Measurements from ENCODE around the gene ATOSB. TPM values are rescaled to one million over a fixed set of nuclear protein-coding genes. Genes with fewer than 3 reads are reported as not detected.

Gene ATOSB
- total RNA-seq, 1 donor: 21.2 TPM

GRCh38 chr9:35085078-35085477 lies 30.6 kb downstream of the ATOSB start:
- no peak overlapping the region for H3K4me3 ChIP-seq (ENCODE audit: low read depth, low read length)
- no peak for TF ChIP-seq CTCF (IDR thresholded peaks at IDR 0.05; ENCODE audit: insufficient read depth, low read depth, low read length)

GRCh38 chr9:35079426-35080341 lies 36.0 kb downstream of the ATOSB start, which contains the start of gene FANCG:
FANCG (minus strand) TSS chr9:35079942; CDS start chr9:35079524, 418 bp downstream.
- no peak for TF ChIP-seq CTCF (IDR thresholded peaks at IDR 0.05; ENCODE audit: insufficient read depth, low read depth, low read length)
- peak; percentile 92 for DNase-seq (ENCODE audit: low read depth)
- peak within 1 kb of the TSS; percentile 80 for H3K4me3 ChIP-seq (ENCODE audit: low read depth, low read length)

More at GRCh38 chr9:35085078-35085477, 30.6 kb downstream of the ATOSB start:
- no peak for DNase-seq (ENCODE audit: low read depth)

GRCh38 chr9:35079041-35079425 lies 36.6 kb downstream of the ATOSB start:
- no peak for DNase-seq (ENCODE audit: low read depth)
- peak overlapping the region; percentile 80 for H3K4me3 ChIP-seq (ENCODE audit: low read depth, low read length)
- TF ChIP-seq CTCF (IDR thresholded peaks at IDR 0.05; ENCODE audit: insufficient read depth, low read depth, low read length): no peak

- TF ChIP-seq CTCF (IDR thresholded peaks at IDR 0.05; ENCODE audit: insufficient read depth, low read depth, low read length): no peak
- H3K4me3 ChIP-seq (ENCODE audit: low read depth, low read length): no peak overlapping the region
- DNase-seq (ENCODE audit: low read depth): no peak
Measured at GRCh38 chr9:35078066-35078465, 37.6 kb downstream of the ATOSB start.

GRCh38 chr9:35076848-35077247 lies 38.8 kb downstream of the ATOSB start:
- no peak for TF ChIP-seq CTCF (IDR thresholded peaks at IDR 0.05; ENCODE audit: insufficient read depth, low read depth, low read length)
- DNase-seq (ENCODE audit: low read depth): no peak
- no peak overlapping the region for H3K4me3 ChIP-seq (ENCODE audit: low read depth, low read length)

GRCh38 chr9:35075358-35075757 lies 40.3 kb downstream of the ATOSB start:
- TF ChIP-seq CTCF (IDR thresholded peaks at IDR 0.05; ENCODE audit: insufficient read depth, low read depth, low read length): no peak
- DNase-seq (ENCODE audit: low read depth): no peak
- no peak overlapping the region for H3K4me3 ChIP-seq (ENCODE audit: low read depth, low read length)

Data from fibroblast of villous mesenchyme (primary cell).